DND-41 (cell line): ENCODE measurements around the gene STX4.

Source experiments
- ATAC-seq: fragments of 200-7000 bp; cut with Tn5 transposase; 3 replicates; pipeline ENCODE4 v1.9.1; 2021; ENCODE audit warnings: low read depth; ENCODE audit not compliant: insufficient read depth
- DNase-seq: peaks from one replicate; pipeline ENCODE4 v3.0.0-alpha.2; 2020
- H2AFZ ChIP-seq: 2 replicates; pipeline ENCODE4 v1.6.0; 2012; ENCODE audit warnings: low read depth, low read length
- H3K27ac ChIP-seq: 2 replicates; pipeline ENCODE4 v1.5.1; 2012; ENCODE audit warnings: low read length, inconsistent platforms
- H3K27me3 ChIP-seq: fragments of 200-600 bp; sonication (generic); 2 replicates; pipeline ENCODE4 v1.6.0; 2012; ENCODE audit warnings: low read length, mild to moderate bottlenecking, inconsistent platforms; ENCODE audit not compliant: insufficient read depth, poor library complexity
- H3K36me3 ChIP-seq: 2 replicates; pipeline ENCODE4 v1.5.1; 2012; ENCODE audit warnings: low read length, inconsistent platforms; ENCODE audit not compliant: insufficient read depth
- H3K4me1 ChIP-seq: 2 replicates; pipeline ENCODE4 v1.5.1; 2012; ENCODE audit warnings: mild to moderate bottlenecking, low read length; ENCODE audit not compliant: insufficient read depth
- H3K4me2 ChIP-seq: 2 replicates; pipeline ENCODE4 v1.6.0; 2012; ENCODE audit warnings: mild to moderate bottlenecking, moderate library complexity, low read length, inconsistent platforms; ENCODE audit not compliant: insufficient read depth
- H3K4me3 ChIP-seq, 2 experiments: fragments of 200-600 bp in 1 of 2; shearing (Covaris generic) in 1 of 2; 2 replicates each; pipeline ENCODE4 v1.5.1; 2012 to 2016; ENCODE audit warnings: inconsistent platforms in 2 of 2, low read length in 2 of 2, mild to moderate bottlenecking in 2 of 2, low read depth in 1 of 2, moderate library complexity in 1 of 2
- H3K79me2 ChIP-seq: 2 replicates; pipeline ENCODE4 v1.6.0; 2012; ENCODE audit warnings: low read length, inconsistent platforms; ENCODE audit not compliant: insufficient read depth
- H3K9ac ChIP-seq: 2 replicates; pipeline ENCODE4 v1.6.0; 2012; ENCODE audit warnings: low read depth, mild to moderate bottlenecking, inconsistent platforms, low read length, moderate library complexity
- H3K9me3 ChIP-seq: 2 replicates; pipeline ENCODE4 v1.5.1; 2012; ENCODE audit warnings: low read length, moderate library complexity, mild to moderate bottlenecking, inconsistent platforms; ENCODE audit not compliant: insufficient read depth, severe bottlenecking
- H4K20me1 ChIP-seq: 2 replicates; pipeline ENCODE4 v1.6.0; 2012; ENCODE audit warnings: low read length; ENCODE audit not compliant: insufficient read depth
- CTCF ChIP-seq: IDR thresholded peaks from 2 replicates; pipeline ENCODE4 v1.5.1; 2012; ENCODE audit warnings: borderline replicate concordance, low read length, moderate library complexity, mild to moderate bottlenecking; ENCODE audit not compliant: poor library complexity, severe bottlenecking; ENCODE audit errors: extremely low read depth
- EZH2 ChIP-seq: IDR thresholded peaks from 3 replicates; pipeline ENCODE4 v1.6.1; 2012; ENCODE audit warnings: borderline replicate concordance, low read depth, mild to moderate bottlenecking, moderate library complexity, low read length, inconsistent platforms; ENCODE audit not compliant: severe bottlenecking

The STX4 gene

DNA sequence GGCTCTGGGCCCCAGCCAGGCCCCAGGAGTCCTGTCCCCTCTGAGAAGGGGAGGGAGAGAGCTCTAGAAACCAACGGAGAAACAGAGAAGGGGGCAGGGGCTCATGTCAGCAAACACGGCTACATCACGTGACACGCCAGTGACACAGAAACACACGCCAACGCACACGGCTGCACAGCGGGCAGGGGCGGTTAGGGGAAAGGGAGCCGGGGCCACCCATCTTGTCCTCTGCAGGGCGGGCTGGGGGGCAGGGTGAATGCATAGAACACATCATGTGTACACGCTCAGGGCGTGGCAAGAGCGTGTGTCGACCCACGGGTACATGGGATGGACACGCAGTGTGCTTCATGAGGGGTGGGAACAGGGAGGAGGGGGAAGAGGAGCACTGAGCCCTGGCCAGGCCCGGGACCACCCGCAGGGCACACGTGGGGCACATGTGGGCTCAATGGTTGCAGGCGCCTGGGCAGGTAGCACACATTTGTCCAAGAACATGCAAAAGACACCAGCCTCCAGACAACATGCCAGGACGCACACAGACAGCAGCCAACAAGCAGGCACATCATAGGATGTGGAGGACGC, 43.8 kb upstream of the STX4 start:
- H3K36me3 ChIP-seq = peaks cover 15% of the 10 kb centered on the region
- no peaks in the 10 kb centered on the region for H4K20me1 ChIP-seq
- DNase-seq = no peak
- no peaks in the 10 kb centered on the region for H3K79me2 ChIP-seq
- no peaks in the 10 kb centered on the region for H3K4me1 ChIP-seq
- no peak overlapping the region for H3K27ac ChIP-seq
- no peaks in the 10 kb centered on the region for H3K27me3 ChIP-seq
- H3K9ac ChIP-seq = no peak overlapping the region
- no peak overlapping the region for H3K4me3 ChIP-seq
- no peaks in the 10 kb centered on the region for H3K9me3 ChIP-seq
- H3K4me2 ChIP-seq = no peak overlapping the region
- no peak for ATAC-seq
- no peak for TF ChIP-seq EZH2
- no peak overlapping the region for H2AFZ ChIP-seq

- H4K20me1 ChIP-seq = no peaks in the 10 kb centered on the region
- H3K36me3 ChIP-seq = peaks cover 13% of the 10 kb centered on the region; the same call in 1 of the 2 replicates
- no peaks in the 10 kb centered on the region for H3K9me3 ChIP-seq
- no peaks in the 10 kb centered on the region for H3K27me3 ChIP-seq
- TF ChIP-seq EZH2 = no peak
- TF ChIP-seq CTCF = no peak
- DNase-seq (no peak), ATAC-seq (no peak)
- no peak overlapping the region for H3K4me2 ChIP-seq
- no peak overlapping the region for H3K9ac ChIP-seq
- no peak overlapping the region for H3K4me3 ChIP-seq
- no peaks in the 10 kb centered on the region for H3K79me2 ChIP-seq
- H2AFZ ChIP-seq = no peak overlapping the region
- no peak overlapping the region for H3K27ac ChIP-seq
- no peaks in the 10 kb centered on the region for H3K4me1 ChIP-seq
Observed at GRCh38 chr16:30990105-30990504, 43.3 kb upstream of the STX4 start.

- Histone ChIP-seq H3K9ac (no peak overlapping the region), H3K36me3 (peaks cover 5% of the 10 kb centered on the region; the same call in 1 of the 2 replicates), H3K27me3 (no peaks in the 10 kb centered on the region), H3K4me1 (no peaks in the 10 kb centered on the region), H3K4me3 (no peak overlapping the region), H3K9me3 (no peaks in the 10 kb centered on the region), H2AFZ (no peak overlapping the region), H4K20me1 (no peaks in the 10 kb centered on the region), H3K79me2 (no peaks in the 10 kb centered on the region), H3K4me2 (no peak overlapping the region), H3K27ac (no peak overlapping the region)
- DNase-seq (no peak), ATAC-seq (no peak)
- no peak for TF ChIP-seq EZH2
- TF ChIP-seq CTCF = no peak
Observed at GRCh38 chr16:30991052-30991451, 42.3 kb upstream of the STX4 start.

- Histone ChIP-seq H3K9ac (no peak overlapping the region), H3K79me2 (no peaks in the 10 kb centered on the region), H3K4me1 (no peaks in the 10 kb centered on the region), H3K9me3 (no peaks in the 10 kb centered on the region), H3K27ac (no peak overlapping the region), H2AFZ (no peak overlapping the region), H3K4me2 (no peak overlapping the region), H3K27me3 (no peaks in the 10 kb centered on the region), H4K20me1 (no peaks in the 10 kb centered on the region; the same call in 1 of the 2 replicates), H3K4me3 (no peak overlapping the region), H3K36me3 (no peaks in the 10 kb centered on the region)
- no peak for DNase-seq
- ATAC-seq = no peak
- TF ChIP-seq EZH2 (no peak), CTCF (no peak)
Observed at GRCh38 chr16:30992276-30992780, 41.0 kb upstream of the STX4 start.
